C1 segment of cervical spinal cord (tissue), 14 donors: Measurements from ENCODE around the gene BAHCC1.
A peak's percentile ranks its signal among the peaks of the same experiment; 100 is the strongest.

Source experiments
- DNase-seq, 14 donors: peaks; one replicate each; lab custom pipeline; 2025; lab: John Stamatoyannopoulos, UW

The BAHCC1 gene

GRCh38 chr17:81478119-81478518 lies 82.9 kb downstream of the BAHCC1 start:
- DNase-seq = no peak

DNA sequence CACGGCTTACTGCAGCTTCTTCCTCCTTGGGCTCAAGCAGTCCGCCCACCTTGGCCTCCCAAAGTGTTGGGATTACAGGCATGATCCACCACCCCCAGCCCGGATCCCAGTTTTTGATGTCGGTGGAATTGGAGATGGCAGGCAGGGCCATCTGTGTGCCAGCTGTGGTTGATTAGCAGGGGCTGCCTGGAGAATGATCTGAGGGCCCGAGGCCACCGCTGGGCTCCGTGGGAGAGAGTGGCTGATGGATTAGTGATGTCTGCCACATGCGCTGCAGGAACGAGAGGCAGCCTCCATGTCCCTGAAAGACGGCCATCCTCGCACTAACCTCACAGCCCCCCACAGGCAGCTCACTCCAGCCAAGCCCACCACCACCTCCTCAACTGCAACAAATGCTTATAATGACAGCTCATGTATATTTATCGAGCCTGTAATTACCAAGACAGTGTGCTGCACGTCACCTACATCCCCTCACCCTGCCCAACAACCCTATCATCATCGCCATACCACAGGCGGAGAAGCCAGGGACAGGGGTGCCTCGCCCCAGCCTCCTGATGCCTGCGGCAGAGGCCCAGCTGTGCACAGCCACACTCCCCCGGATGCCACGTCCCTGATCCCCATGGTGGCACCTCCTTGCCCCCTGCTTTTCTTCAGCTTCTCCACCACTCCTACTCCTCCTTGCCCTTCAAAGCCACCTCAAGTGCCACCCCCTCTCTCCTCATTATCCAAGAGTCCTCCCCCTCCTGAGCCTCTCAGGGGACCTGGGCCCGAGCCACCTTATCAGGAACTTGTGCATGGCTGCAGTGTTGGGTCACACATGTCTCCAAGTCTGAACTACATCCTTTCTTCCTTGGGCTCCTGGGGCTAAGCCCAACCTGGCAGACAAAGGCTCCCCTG lies 84.2 kb downstream of the BAHCC1 start:
- DNase-seq = no peak

GRCh38 chr17:81480140-81481072 lies 85.1 kb downstream of the BAHCC1 start:
- peak in 5 of 14 donors; percentile 9 to 31 (median 23) for DNase-seq

DNA sequence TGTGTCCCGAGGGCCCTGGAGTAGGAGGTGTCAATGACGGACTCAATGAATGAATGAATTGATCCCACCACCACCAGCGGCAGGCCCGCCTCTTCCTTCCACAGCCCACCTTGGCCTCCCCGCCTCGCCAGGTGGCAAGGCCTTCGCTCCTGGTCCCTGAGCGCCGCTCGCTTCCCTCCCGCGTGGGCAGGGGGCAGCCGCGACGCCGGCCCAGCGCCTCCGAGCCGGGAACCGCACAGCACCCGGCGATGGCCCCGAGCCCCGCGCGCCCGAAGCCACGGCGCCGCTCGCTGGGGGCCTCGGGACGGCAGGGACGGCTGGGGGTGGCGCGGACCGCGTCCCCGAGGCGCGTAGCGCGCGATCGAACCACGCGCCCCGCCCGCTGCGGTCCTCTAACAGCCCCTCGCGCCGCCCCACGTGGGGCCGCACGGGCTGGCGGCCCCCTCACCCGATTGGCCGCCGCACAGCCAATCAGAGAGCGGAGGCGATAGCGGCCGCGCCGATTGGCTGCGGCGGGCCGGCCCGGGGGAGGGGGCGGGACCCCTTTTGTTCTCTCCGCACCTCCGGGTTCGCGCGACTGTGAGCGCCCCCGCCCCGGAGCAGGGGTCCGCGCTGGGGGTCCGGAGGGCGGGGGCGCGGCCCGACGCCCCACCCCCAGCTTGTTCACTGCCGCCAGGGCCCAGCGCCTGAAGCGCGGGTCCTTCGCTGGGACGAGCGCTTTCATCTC lies 86.0 kb downstream of the BAHCC1 start:
- peak in 13 of 14 donors; percentile 19 to 84 (median 56) for DNase-seq

GRCh38 chr17:81481815-81482505 lies 86.7 kb downstream of the BAHCC1 start:
- DNase-seq = no peak

GRCh38 chr17:81482673-81483072 lies 87.4 kb downstream of the BAHCC1 start:
- no peak for DNase-seq

DNA sequence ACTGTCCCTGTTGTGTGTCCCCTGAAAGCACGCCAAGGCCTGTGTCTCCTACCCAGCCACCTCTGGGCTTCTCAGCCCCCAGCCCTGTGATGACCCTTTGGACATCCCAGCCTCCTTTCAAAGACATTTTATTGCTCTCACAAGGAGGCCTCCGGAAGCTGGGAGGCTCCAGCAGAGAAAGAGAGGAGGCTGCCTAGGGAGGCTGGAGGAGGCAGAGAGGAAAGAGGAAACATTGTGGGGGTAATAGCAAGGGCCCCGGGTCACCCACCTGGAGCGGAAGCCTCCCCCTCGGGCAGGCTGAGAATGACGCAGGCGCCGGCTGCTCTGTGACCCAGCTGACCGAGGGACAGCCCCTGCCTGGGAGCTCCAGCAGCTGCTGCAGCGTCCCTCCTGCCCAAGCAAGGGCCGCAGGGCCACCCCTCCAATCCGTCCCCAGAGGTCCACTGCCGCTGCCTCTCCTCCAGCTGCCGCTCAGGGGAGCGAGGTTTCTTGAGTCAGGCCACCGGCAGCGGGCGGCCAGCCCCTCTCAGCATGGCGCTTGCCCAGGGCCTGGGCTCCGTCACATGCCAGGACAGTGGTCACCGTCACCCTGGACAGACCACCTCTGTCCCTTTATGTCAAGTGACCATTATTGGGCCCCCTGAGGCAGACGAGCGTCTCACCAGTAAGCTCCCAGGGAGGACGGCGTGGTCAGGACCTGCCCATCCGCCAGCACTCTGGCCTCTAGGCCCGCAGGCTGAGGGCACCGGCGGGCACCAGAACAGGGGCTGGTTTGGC lies 88.0 kb downstream of the BAHCC1 start:
- DNase-seq = peak in 1 of 14 donors; percentile 45

- DNase-seq = no peak
These were observed 88.6 kb downstream of the BAHCC1 start for GRCh38 chr17:81483862-81484194.

- DNase-seq = peak in 13 of 14 donors; percentile 42 to 91 (median 66)
These were observed 89.1 kb downstream of the BAHCC1 start for GRCh38 chr17:81484195-81484979.

DNA sequence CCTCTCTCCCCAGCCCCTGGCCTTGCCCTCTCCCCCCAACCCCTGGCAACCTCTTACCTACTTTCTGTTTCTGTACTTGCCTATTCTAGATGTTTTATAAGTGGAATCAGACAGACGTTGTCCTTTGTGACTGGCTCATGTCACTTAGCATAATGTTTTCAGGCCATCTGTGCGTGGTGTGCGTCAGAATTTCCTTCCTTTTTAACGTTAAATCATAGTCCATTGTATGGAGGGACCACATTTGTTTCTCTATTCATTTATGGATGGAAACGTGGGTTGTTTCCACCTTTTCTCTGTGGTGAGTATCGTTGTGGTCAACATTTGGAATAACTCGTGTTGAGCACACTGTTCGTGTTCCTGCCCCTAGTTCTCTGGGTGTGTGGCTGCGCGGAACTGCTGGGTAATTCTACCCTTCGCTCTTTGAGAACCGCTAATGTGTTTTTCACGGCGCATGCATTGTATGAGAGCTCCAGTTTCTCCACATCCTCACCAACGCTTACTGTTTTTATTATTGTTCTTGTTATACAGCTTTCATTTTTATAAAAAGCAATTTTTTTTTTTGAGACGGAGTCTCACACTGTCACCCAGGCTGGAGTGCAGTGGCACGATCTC lies 91.0 kb downstream of the BAHCC1 start:
- no peak for DNase-seq

- DNase-seq = no peak
These were observed 91.8 kb downstream of the BAHCC1 start for GRCh38 chr17:81487089-81487486.

DNA sequence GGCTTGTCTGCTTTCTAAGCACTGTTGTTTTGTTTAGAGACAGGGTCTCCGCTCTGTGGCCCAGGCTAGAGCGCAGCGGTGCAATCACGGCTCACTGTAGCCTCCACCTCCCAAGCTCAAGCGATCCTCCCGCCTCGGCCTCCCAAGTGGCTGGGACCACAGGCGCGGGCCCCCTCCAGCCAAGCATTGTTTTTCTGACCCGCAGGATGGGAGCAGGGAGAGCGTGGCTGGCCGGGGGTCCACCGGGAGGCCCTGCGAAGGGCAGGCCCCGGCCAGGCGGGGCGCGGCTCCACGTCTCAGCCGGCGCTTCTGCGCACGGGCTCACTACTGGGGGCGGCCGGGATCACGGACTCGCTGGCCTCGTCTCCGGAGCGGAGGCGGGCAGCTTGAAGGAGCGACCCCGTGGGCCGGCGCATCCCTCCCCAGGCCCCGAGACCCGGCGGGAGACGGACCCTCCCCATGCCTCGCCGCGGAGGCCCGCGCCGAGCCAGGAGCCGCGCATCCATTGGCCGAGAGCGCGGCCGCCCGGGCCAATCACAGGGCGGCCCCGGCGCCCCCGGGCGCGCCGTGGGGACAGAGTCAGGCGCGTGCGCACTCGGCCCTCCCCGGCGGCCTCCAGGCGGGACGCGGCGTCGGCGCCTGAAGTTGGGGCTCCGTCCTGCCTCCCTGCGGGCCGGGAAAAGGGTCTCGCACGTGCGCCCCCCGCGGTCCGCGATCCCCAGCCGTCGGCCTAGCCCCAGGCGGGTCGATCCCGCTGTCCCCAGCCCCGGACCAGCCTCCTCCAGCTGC lies 92.4 kb downstream of the BAHCC1 start:
- DNase-seq = peak in 11 of 14 donors; percentile 28 to 86 (median 48)

DNA sequence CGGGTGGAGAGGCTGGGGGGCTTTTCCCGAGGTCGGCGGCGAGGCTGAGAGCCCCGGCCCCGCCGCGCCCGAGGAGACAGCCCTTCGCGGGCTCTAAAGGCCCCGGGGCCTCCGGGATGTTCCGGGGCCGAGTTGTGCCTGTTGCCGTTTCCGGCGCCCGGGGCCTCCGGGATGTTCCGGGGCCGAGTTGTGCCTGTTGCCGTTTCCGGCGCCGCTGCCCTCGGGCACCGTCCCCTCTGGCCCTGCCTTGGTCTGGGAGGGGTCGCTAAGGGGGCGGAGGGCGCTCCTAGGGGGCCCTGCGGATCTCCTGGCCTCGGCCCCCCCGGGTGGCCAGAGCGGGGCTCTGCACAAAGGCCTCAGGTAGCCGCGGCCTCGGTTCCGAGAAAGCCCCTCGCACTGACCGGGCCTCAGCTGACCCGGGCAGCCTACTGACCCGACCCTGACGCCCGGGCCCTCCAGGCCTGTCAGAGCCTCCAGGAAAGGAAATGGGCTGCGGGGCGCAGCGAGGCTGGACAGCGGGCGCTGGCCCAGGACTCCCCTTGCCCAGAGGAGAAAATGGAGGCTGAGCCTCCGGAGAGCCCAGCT lies 93.1 kb downstream of the BAHCC1 start:
- DNase-seq = no peak

- DNase-seq = no peak
These were observed 94.0 kb downstream of the BAHCC1 start for GRCh38 chr17:81489012-81489997.

DNA sequence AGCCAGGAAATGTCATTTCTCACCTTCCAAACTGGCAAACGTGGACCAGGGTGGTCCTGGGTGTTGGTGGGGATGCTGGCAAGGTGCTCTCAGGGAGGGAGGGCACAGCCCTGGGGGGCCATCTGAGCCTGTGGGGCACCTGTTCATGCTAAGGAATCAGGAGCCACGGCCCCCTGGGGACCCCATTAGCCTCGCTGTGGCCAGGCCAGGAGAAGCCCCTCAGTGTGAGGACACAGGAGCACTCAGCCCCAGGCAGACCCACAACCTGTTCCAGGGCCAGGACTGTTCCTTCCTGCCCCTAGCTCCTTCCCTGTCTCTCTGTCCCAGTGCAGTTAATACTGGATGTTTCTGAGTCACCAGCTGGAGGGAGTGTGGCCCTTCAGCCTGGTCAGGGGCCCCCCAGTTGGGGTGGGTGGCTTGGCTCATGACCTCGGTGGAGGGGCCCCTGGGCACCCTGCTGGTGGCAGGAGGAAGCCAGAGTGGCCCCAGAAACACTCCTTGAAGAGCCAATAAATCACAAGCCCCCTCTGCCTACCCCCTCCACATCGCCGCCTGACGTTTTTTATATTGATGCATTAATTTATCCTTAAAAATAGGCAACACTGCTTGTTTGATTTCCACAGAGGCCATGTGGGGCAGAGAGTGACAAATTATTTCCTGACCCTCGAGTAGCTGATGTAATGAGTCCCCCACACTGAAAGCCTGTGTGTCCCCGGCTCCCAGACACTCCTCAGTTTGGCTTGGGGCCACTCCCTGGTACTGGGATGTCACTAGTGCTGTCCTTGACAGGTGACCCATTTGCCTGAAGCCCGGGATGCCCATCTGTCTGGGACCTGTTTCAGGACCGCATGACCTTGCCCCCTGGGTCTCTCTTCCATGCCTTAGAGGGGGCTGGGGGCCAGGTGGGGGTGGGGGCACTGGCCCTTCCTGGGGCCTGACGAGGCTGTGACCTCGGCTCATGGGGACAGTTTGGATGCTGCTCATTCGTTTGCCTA lies 95.0 kb downstream of the BAHCC1 start:
- no peak for DNase-seq
